IPS-15b (cell line): ENCODE data around the gene PPL.

Source experiments
- H3K27me3 ChIP-seq: one replicate; pipeline ENCODE4 v1.6.1; 2013; ENCODE audit warnings: low read length; ENCODE audit not compliant: control insufficient read depth, insufficient read depth
- H3K36me3 ChIP-seq: one replicate; pipeline ENCODE4 v1.6.1; 2013; ENCODE audit warnings: low read length; ENCODE audit not compliant: control insufficient read depth, insufficient read depth
- H3K4me1 ChIP-seq: one replicate; pipeline ENCODE4 v1.6.1; 2013; ENCODE audit warnings: mild to moderate bottlenecking, low read length; ENCODE audit not compliant: control insufficient read depth, insufficient read depth
- H3K4me3 ChIP-seq: one replicate; pipeline ENCODE4 v1.5.1; 2013; ENCODE audit warnings: low read depth, low read length
- H3K9ac ChIP-seq: one replicate; pipeline ENCODE4 v1.6.1; 2013; ENCODE audit warnings: low read depth, mild to moderate bottlenecking, low read length
- H3K9me3 ChIP-seq: one replicate; pipeline ENCODE4 v1.6.1; 2013; ENCODE audit warnings: mild to moderate bottlenecking, low read length; ENCODE audit not compliant: control insufficient read depth, insufficient read depth

The PPL gene

DNA sequence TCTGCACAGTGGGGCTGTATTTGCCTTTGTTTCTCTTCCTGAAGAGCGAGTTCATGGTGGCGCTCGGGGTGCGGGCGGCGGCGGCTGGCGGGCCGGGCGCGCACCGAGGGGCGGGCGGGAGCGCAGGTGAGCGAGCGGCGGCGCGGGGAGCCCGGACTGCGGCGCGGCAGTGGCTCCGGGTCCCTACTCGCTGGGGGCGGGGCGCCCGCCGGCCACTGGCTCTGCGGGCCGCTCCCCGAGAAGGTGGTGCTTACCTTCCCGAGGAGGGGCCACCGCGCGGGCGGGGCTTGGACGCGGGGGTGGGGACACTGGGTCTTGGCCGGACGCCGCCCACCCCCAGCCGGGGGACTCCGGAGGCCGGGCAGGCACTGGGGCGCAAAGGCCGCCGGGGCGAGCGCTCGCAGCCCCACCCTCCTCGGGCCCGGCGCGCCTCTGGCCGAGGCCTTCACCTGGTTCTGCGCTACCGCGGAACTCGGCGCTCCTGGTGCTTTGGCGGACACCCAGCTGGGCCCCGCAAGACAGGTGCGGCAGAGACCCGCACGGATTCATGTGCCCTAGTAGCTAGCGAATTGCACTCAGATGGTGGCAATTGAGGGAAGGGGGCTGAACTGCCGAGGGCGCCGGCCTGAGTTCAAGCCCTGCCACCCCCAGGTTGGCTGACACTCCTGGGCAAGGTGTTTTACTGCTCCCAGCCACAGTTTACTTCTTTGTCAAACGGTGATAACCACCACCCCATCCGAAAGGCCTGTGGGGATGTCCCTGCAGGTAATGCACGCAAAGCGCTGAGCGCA lies at the start of gene PPL:
TSS of gene PPL (minus strand) at position 158 of the 791 bp plus-strand sequence. CDS start at position 55, 103 bp downstream.
- no peaks in the 10 kb centered on the region for H3K4me1 ChIP-seq
- peaks cover 3% of the 10 kb centered on the region for H3K36me3 ChIP-seq
- peak within 1 kb of the TSS; percentile 83 for H3K9ac ChIP-seq
- H3K4me3 ChIP-seq, result peak within 1 kb of the TSS; percentile 93
- no peaks in the 10 kb centered on the region for H3K9me3 ChIP-seq
- H3K27me3 ChIP-seq, result no peaks in the 10 kb centered on the region

- Histone ChIP-seq H3K4me1 (no peaks in the 10 kb centered on the region), H3K27me3 (peaks cover 24% of the 10 kb centered on the region), H3K4me3 (no peak overlapping the region), H3K9me3 (no peaks in the 10 kb centered on the region), H3K36me3 (no peaks in the 10 kb centered on the region), H3K9ac (no peak overlapping the region)
Observed at GRCh38 chr16:4984174-4984990, 47.4 kb upstream of the PPL start.

DNA sequence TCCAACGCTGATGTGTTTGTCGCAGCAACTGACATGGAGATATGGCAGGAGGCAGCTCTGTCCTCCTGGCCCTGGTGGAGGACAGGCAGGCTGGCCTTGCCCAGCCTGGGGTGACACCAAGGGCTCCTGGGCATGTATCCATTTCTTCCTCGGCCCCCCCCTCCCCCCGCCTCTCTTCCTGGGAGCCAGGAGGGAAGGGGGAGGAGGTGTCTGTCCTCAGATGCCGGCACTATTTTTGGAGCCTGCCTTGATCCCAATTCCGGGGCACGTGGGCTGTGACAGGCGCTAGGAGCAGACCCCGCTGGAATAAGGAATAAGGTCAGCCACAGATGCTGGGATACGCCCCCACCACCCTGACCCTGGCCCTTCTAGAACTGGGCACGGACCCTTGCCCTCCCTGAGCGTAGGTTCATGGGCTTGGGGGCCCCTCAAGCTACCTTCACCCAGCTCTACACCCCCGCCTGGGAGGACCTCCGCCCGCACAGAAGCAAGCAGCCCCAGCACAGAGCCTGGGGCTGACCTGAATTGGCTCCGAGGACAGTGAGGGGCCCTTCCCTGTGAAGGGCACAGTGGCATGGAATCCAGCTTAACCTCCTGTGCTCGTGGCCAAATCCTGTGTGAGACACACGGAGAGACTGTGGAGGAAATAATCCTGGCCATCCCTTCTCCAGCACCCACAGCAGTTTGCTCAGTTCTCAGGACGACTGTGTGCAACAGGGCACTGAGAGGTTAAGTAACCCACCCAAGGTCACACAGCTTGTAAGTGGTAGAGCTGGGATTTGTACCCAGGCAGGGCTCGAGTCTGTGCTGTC lies 45.3 kb upstream of the PPL start:
- no peaks in the 10 kb centered on the region for H3K36me3 ChIP-seq
- H3K4me3 ChIP-seq, result no peak overlapping the region
- no peak overlapping the region for H3K9ac ChIP-seq
- peaks cover 11% of the 10 kb centered on the region for H3K27me3 ChIP-seq
- H3K4me1 ChIP-seq, result no peaks in the 10 kb centered on the region
- H3K9me3 ChIP-seq, result no peaks in the 10 kb centered on the region

GRCh38 chr16:4981473-4981872 lies 44.5 kb upstream of the PPL start:
- Histone ChIP-seq H3K36me3 (no peaks in the 10 kb centered on the region), H3K4me3 (no peak overlapping the region), H3K27me3 (peaks cover 3% of the 10 kb centered on the region), H3K9ac (no peak overlapping the region), H3K4me1 (no peaks in the 10 kb centered on the region), H3K9me3 (no peaks in the 10 kb centered on the region)

DNA sequence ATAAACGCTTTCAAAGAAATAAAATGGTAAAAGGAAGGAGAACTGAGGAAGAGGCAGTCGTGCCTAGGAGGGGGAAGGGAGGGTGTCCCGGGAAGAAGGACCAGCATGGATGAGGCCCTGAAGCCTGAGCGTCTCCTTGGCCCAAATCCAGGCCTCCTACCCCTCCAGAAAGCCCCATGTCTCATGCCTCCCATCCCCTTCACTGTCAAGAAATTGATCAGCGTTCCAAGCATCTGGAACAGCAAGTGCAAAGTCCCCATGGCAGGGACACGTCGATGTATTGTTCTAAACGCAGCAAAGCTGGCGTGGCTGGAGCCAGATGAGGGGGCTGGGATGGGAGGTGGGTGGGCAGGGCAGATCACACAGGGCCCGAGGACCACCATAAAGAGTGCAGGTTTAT lies 43.7 kb upstream of the PPL start:
- H3K9ac ChIP-seq, result no peak overlapping the region
- H3K36me3 ChIP-seq, result no peaks in the 10 kb centered on the region
- no peaks in the 10 kb centered on the region for H3K4me1 ChIP-seq
- H3K27me3 ChIP-seq, result no peaks in the 10 kb centered on the region
- H3K4me3 ChIP-seq, result no peak overlapping the region
- H3K9me3 ChIP-seq, result no peaks in the 10 kb centered on the region

DNA sequence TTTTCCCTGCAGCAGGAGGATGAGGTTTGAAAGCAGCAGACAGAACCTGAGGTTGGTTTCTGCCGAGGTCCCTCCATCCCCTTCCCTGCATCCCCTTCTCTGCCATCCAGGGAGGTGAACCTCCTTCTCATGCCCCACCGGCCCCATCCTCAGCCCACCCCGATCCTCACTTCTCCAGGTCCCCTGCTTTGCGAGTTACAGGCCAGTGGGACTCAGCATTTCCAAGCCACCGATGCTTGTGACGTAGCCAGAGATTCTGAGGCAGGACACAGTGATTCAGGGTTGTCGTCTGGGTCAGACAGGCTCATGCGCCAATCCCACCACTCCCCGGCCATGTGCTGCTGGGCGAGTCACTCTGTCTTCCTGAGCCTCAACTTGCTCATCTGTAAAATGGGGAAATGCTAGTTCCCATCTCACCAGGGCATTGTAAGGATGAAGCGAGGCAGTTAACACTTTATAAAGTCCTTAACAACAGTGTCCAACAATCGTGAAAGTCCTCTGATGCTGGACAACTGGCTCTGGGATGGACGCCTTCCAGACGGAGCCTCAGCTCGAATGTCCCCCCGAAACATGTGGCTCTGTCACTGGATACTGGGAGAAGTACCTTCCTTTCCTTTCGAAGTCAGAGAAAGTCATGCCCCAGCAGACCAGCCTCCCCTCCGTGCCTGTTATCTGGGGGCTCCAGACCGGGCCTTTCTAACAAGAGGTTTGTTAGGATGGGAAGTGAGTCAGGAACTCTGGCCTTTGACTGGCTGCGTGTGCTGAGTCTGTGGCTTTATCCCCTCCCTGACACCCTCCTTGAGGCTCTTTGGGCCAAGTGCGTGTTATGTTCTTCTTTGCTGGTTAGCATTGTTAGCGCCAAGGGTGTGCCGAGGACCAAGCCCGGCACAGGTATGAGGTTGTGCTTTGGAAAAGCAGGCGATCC lies 43.0 kb upstream of the PPL start:
- no peaks in the 10 kb centered on the region for H3K36me3 ChIP-seq
- no peaks in the 10 kb centered on the region for H3K9me3 ChIP-seq
- no peak overlapping the region for H3K9ac ChIP-seq
- no peak overlapping the region for H3K4me3 ChIP-seq
- H3K4me1 ChIP-seq, result no peaks in the 10 kb centered on the region
- H3K27me3 ChIP-seq, result no peaks in the 10 kb centered on the region

DNA sequence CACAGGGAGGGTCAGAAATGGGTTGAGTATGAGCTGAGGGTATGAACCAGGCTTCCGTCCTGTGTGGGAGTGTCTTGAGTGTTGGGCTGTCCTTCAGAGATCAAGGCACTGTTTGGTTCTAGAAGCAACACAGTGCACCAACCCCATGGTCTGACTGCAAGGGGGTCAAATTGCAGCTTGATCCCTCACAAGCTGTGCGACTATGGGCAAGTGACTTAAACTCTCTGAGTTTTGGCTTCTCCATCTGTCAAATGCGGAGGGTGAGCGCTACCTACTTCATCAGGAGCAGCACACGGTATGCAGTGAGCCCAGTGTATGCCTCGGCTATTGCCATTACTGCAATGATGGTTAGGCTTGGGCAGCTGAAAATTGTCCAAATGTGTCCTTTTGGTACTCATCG lies 42.2 kb upstream of the PPL start:
- Histone ChIP-seq H3K27me3 (no peaks in the 10 kb centered on the region), H3K36me3 (no peaks in the 10 kb centered on the region), H3K4me1 (no peaks in the 10 kb centered on the region), H3K4me3 (no peak overlapping the region), H3K9ac (no peak overlapping the region), H3K9me3 (no peaks in the 10 kb centered on the region)

GRCh38 chr16:4976611-4977145 lies 39.7 kb upstream of the PPL start:
- Histone ChIP-seq H3K4me1 (no peaks in the 10 kb centered on the region), H3K27me3 (no peaks in the 10 kb centered on the region), H3K9ac (no peak overlapping the region), H3K4me3 (no peak overlapping the region), H3K9me3 (no peaks in the 10 kb centered on the region), H3K36me3 (no peaks in the 10 kb centered on the region)

GRCh38 chr16:4976079-4976478 lies 39.1 kb upstream of the PPL start:
- Histone ChIP-seq H3K9me3 (no peaks in the 10 kb centered on the region), H3K4me3 (no peak overlapping the region), H3K9ac (no peak overlapping the region), H3K27me3 (no peaks in the 10 kb centered on the region), H3K36me3 (no peaks in the 10 kb centered on the region), H3K4me1 (no peaks in the 10 kb centered on the region)

- Histone ChIP-seq H3K9me3 (no peaks in the 10 kb centered on the region), H3K4me3 (no peak overlapping the region), H3K36me3 (no peaks in the 10 kb centered on the region), H3K4me1 (peaks cover 21% of the 10 kb centered on the region), H3K27me3 (no peaks in the 10 kb centered on the region), H3K9ac (no peak overlapping the region)
Observed at GRCh38 chr16:4972938-4973587, 36.1 kb upstream of the PPL start.
